Esophagus muscularis mucosa (tissue), 4 donors: Measurements from ENCODE around the gene LETM1. TPM values are rescaled to one million over a fixed set of nuclear protein-coding genes. Genes with fewer than 3 reads are reported as not detected.

Experiments
- DNase-seq: peaks from one replicate; pipeline ENCODE4 v3.0.0-alpha.2; 2017; ENCODE audit errors: extremely low spot score
- H3K27ac ChIP-seq, 4 donors: fragments of 200-600 bp; sonication (generic); replicated peaks in 1 of 4; 1 replicate in 3 of 4; 2 replicates in 1 of 4; pipeline ENCODE4 v1.5.1; 2016 to 2019; ENCODE audit warnings: mild to moderate bottlenecking in 1 of 4
- H3K27me3 ChIP-seq, 4 donors: fragments of 200-600 bp; sonication (generic); one replicate each; pipeline versions ENCODE4 v1.5.1 to v1.6.0; 2016 to 2019
- H3K36me3 ChIP-seq, 4 donors: fragments of 200-600 bp; sonication (generic); one replicate each; pipeline ENCODE4 v1.5.1; 2016 to 2019
- H3K4me1 ChIP-seq, 4 donors: fragments of 200-600 bp; sonication (generic); one replicate each; pipeline ENCODE4 v1.5.1; 2016 to 2019
- H3K4me3 ChIP-seq, 4 donors: fragments of 200-600 bp; sonication (generic); 1 replicate in 2 of 4; 2 replicates in 2 of 4; pipeline ENCODE4 v1.5.1; 2016 to 2019; ENCODE audit warnings: mild to moderate bottlenecking in 4 of 4, moderate library complexity in 1 of 4
- H3K9me3 ChIP-seq, 4 donors: fragments of 200-600 bp; sonication (generic); 1 replicate in 3 of 4; 2 replicates in 1 of 4; pipeline ENCODE4 v1.5.1; 2016 to 2019
- CTCF ChIP-seq, 3 experiments: fragments of 200-600 bp in 2 of 3; fragments of 450-650 bp in 1 of 3; sonication (generic) in 2 of 3; IDR thresholded peaks; one replicate each; pipeline ENCODE4 v1.5.1; 2017 to 2019; ENCODE audit warnings: antibody characterized with exemption in 3 of 3, mild to moderate bottlenecking in 2 of 3, moderate library complexity in 1 of 3
- EP300 ChIP-seq: sonication (generic); formaldehyde crosslinking; IDR thresholded peaks from one replicate; pipeline ENCODE4 v1.6.1; 2017; ENCODE audit warnings: antibody characterized with exemption
- POLR2A ChIP-seq: fragments of 450-650 bp; IDR thresholded peaks from one replicate; pipeline ENCODE4 v1.6.1; 2017; ENCODE audit warnings: antibody characterized with exemption, moderate library complexity, mild to moderate bottlenecking, low read depth
- POLR2AphosphoS5 ChIP-seq, 2 donors: sonication (generic); formaldehyde crosslinking; IDR thresholded peaks; one replicate each; pipeline ENCODE4 v1.6.1; 2017; ENCODE audit warnings: antibody characterized with exemption in 2 of 2
- WGBS: methylation state at CpG from one replicate; pipeline ENCODE4 v1.1.5; 2018; 5-methylcytosine and 5-hydroxymethylcytosine counted together
- intact Hi-C: fragments of 100-400 bp; cut with DNase I; formaldehyde crosslinking; loops from one replicate; pipeline ENCODE4 v1.15.1; 2023
- total RNA-seq, 4 donors: library from RNA; depleted of rRNA; stranded (reverse); fragments of >200 nt; gene quantifications; one replicate each; pipeline versions ENCODE4 v1.1.0 to v1.2.1, GENCODE V29; 2016

Gene LETM1
- total RNA-seq, 4 donors from 2014 or later, result 23.7 to 34.7 (median 33.3) TPM

DNA sequence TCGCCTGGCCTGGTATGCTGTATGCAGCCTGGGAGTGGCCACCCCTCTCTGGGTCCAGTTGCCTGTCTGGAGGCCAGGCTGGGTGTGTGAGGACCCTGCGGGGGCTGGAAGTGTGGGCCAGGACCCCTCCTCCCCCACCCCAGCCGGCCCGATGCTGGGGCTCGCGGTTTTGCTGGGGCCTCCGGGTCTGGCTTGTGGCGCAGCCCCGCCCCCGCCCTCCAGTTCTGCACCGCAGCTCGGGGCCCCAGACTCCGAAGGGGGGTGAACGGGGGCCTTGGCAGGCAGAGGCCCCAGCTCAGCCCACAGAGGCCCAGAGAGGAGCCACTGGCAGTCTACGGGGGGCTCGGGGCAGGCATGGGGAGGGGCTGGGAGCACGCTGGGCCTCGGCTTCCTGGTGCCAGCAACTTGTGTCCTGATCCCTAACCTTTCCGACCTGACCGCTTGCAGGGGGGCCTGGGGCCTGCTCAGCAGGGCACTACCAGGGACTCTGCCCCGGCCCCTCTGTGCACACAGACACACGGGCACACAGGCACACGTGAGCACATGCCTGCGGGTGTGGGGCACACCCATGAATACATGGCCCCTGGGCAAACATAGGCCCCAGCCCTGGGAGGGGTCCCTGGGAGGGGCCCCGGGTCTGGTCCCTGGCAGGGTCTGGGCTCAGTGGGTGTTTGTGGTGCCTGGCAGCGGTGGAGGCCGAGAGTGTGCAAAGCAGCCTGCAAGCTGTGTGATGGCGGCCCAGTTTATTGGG lies 84.2 kb downstream of the LETM1 start:
- intact Hi-C loops, result no loop called here
- Histone ChIP-seq H3K36me3 (no peaks in the 10 kb centered on the region), H3K27me3 (peaks cover 0 to 57% (median 14%) of the 10 kb centered on the region in 4 donors), H3K9me3 (no peaks in the 10 kb centered on the region), H3K4me3 (no peak overlapping the region), H3K4me1 (peaks cover 3 to 16% (median 13%) of the 10 kb centered on the region in 4 donors), H3K27ac (no peak overlapping the region)
- DNase-seq, result no peak
- TF ChIP-seq EP300 (no peak), POLR2A (no peak), CTCF (IDR thresholded peaks at IDR 0.05) (no peak)
- WGBS, result 73% methylated on average over 6 of the region's 28 CpGs

GRCh38 chr4:1770791-1771231 lies 85.1 kb downstream of the LETM1 start:
- no peaks in the 10 kb centered on the region for H3K36me3 ChIP-seq
- WGBS, result 78% methylated on average over 4 of the region's 11 CpGs
- DNase-seq, result no peak
- no peak for TF ChIP-seq POLR2A
- TF ChIP-seq POLR2AphosphoS5 (IDR thresholded peaks at IDR 0.05), result no peak
- TF ChIP-seq CTCF (IDR thresholded peaks at IDR 0.05), result no peak
- TF ChIP-seq EP300, result no peak
- no peak overlapping the region for H3K4me3 ChIP-seq
- H3K27ac ChIP-seq, result no peak overlapping the region
- H3K4me1 ChIP-seq, result peaks cover 4 to 20% (median 16%) of the 10 kb centered on the region in 4 donors
- intact Hi-C loops, result no loop called here
- H3K27me3 ChIP-seq, result peaks cover 0 to 67% (median 18%) of the 10 kb centered on the region in 4 donors
- H3K9me3 ChIP-seq, result no peaks in the 10 kb centered on the region

DNA sequence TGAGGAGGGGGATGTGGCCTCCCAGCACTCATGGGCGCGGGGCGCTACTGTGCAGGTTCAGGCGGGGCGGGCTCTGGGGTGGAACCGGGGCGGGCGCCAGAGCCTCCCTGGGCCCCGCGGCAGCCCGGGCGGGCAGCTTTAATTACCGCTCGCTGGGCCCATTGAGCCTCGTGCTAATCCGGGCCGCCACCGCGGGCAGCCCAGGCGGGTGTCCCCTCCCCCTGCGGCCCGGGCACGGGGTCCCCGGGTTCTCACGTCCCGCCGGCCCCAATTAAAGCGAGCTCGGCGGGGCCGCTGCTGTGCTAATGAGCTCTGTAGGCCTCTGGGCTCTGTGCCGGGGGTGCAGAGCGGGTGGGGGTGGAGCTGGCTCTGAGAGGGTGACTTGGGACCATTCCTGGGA lies 85.7 kb downstream of the LETM1 start:
- Histone ChIP-seq H3K4me3 (no peak overlapping the region), H3K9me3 (no peaks in the 10 kb centered on the region), H3K27me3 (peaks cover 0 to 72% (median 18%) of the 10 kb centered on the region in 4 donors), H3K27ac (no peak overlapping the region), H3K36me3 (no peaks in the 10 kb centered on the region), H3K4me1 (peaks cover 4 to 20% (median 16%) of the 10 kb centered on the region in 4 donors)
- WGBS, result 80% methylated on average over 1 of the region's 33 CpGs
- no peak for TF ChIP-seq POLR2AphosphoS5 (IDR thresholded peaks at IDR 0.05)
- TF ChIP-seq POLR2A, result no peak
- no peak for TF ChIP-seq EP300
- TF ChIP-seq CTCF (IDR thresholded peaks at IDR 0.05), result no peak
- no peak for DNase-seq
- intact Hi-C loops, result no loop called here

- H3K27me3 ChIP-seq, result peaks cover 0 to 78% (median 18%) of the 10 kb centered on the region in 4 donors
These were observed 86.3 kb downstream of the LETM1 start for GRCh38 chr4:1769692-1770091.

More at GRCh38 chr4:1769692-1770091, 86.3 kb downstream of the LETM1 start:
- H3K36me3 ChIP-seq, result no peaks in the 10 kb centered on the region
- no peak for DNase-seq
- intact Hi-C loops, result no loop called here
- TF ChIP-seq CTCF (IDR thresholded peaks at IDR 0.05) (no peak), POLR2AphosphoS5 (IDR thresholded peaks at IDR 0.05) (no peak)
- WGBS, result 86% methylated on average over 2 of the region's 6 CpGs
- H3K9me3 ChIP-seq, result no peaks in the 10 kb centered on the region
- no peak overlapping the region for H3K4me3 ChIP-seq
- H3K27ac ChIP-seq, result no peak overlapping the region
- H3K4me1 ChIP-seq, result peaks cover 4 to 20% (median 16%) of the 10 kb centered on the region in 4 donors
